Loucy (cell line): ENCODE data around the gene DXO.

Experiments used
- H2AFZ ChIP-seq: fragments of 200-600 bp; sonication (generic); 2 replicates; pipeline ENCODE4 v1.6.0; 2016; ENCODE audit warnings: antibody characterized with exemption, mild to moderate bottlenecking, low read length, moderate library complexity
- H3F3A ChIP-seq: fragments of 200-600 bp; 2 replicates; pipeline ENCODE4 v1.6.0; 2016; ENCODE audit warnings: antibody characterized with exemption, low read depth, mild to moderate bottlenecking
- H3K27me3 ChIP-seq: fragments of 200-600 bp; sonication (generic); 2 replicates; pipeline ENCODE4 v1.6.1; 2014; ENCODE audit warnings: low read length, mild to moderate bottlenecking; ENCODE audit not compliant: insufficient read depth, poor library complexity, severe bottlenecking
- H3K36me3 ChIP-seq: fragments of 200-600 bp; sonication (generic); 2 replicates; pipeline ENCODE4 v1.6.1; 2016; ENCODE audit warnings: low read length; ENCODE audit not compliant: insufficient read depth
- H3K4me1 ChIP-seq: fragments of 200-600 bp; sonication (generic); 2 replicates; pipeline ENCODE4 v1.5.1; 2014; ENCODE audit warnings: low read length, mild to moderate bottlenecking; ENCODE audit not compliant: insufficient read depth, poor library complexity, severe bottlenecking
- H3K4me2 ChIP-seq: fragments of 200-600 bp; sonication (generic); 2 replicates; pipeline ENCODE4 v1.6.0; 2014; ENCODE audit warnings: antibody characterized with exemption, low read length, low read depth, mild to moderate bottlenecking; ENCODE audit not compliant: poor library complexity, severe bottlenecking
- H3K4me3 ChIP-seq: fragments of 200-600 bp; sonication (generic); 2 replicates; pipeline ENCODE4 v1.5.1; 2014; ENCODE audit warnings: low read length, mild to moderate bottlenecking, mixed read lengths; ENCODE audit not compliant: poor library complexity, severe bottlenecking
- H3K79me2 ChIP-seq: fragments of 200-600 bp; sonication (generic); 2 replicates; pipeline ENCODE4 v1.6.1; 2014; ENCODE audit warnings: low read length; ENCODE audit not compliant: insufficient read depth
- H3K9ac ChIP-seq: fragments of 200-600 bp; sonication (generic); 2 replicates; pipeline ENCODE4 v1.6.0; 2014; ENCODE audit warnings: mild to moderate bottlenecking, low read depth, low read length, moderate library complexity; ENCODE audit not compliant: poor library complexity, severe bottlenecking
- H3K9me2 ChIP-seq: fragments of 200-600 bp; sonication (generic); replicated peaks from 2 replicates; pipeline ENCODE4 v1.6.1; 2016; ENCODE audit warnings: low read depth, low read length, mixed read lengths
- H3K9me3 ChIP-seq: fragments of 200-600 bp; sonication (generic); 2 replicates; pipeline ENCODE4 v1.6.1; 2014; ENCODE audit warnings: mild to moderate bottlenecking, antibody characterized with exemption, low read length, low read depth; ENCODE audit not compliant: insufficient read depth
- H4K20me1 ChIP-seq: fragments of 200-600 bp; sonication (generic); 2 replicates; pipeline ENCODE4 v1.6.0; 2014; ENCODE audit warnings: antibody characterized with exemption, low read length, mild to moderate bottlenecking; ENCODE audit not compliant: insufficient read depth, poor library complexity, severe bottlenecking
- EZH2phosphoT487 ChIP-seq: fragments of 200-600 bp; IDR thresholded peaks from 2 replicates; pipeline ENCODE4 v1.6.1; 2018; ENCODE audit warnings: antibody characterized with exemption, mild to moderate bottlenecking, moderate library complexity, borderline replicate concordance
- TF ChIP-seq, protein P1 (sequence below): fragments of 200-600 bp; sonication (generic); conservative IDR thresholded peaks from 2 replicates; pipeline ENCODE4 v1.5.1; 2014; ENCODE audit warnings: mild to moderate bottlenecking, antibody characterized with exemption, low read length

DXO gene

DNA sequence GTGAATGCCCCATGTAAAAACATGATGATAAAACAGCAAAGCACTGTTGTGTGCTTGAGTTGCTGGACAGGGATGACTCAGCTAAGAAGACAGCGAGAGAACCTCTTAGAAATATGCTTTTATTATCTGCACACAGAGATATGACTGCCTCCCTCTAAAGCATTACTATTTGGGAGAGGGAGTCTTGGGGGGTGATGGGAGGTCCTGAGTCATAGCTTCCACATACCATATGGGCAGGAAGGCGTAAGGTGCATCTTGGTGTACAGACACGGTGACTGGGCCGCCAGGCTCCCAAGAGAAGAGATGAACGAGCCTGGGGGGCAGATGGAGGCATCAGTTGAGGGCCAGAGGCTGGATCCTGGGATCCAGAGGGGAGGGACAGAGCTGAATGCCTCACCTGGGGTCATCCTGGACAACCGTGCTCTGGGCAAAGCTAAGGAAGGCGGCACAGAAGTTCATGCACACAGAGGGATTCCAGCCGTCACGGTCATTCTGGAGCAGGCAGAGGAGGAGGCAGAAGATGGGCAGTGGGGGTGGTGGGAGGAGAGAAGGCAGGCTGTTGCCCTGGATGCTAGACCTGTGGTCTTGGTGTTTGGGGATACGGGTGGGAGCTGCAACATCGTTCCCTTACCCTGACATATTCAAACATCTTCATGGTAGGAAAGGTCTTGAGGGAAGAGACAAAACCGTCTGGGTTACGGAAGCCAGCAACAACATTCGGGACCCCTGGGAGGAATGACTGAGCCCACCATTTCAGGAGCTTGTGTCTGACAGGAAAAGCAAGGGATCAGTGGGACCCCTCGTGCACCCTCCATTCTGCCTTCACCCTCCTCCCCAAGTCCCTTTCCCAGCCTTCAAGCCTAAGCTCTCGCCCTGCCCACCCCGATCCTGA, 2.0 kb downstream of the DXO start:
- no peak for TF ChIP-seq EZH2phosphoT487
- TF ChIP-seq, protein P1, sequence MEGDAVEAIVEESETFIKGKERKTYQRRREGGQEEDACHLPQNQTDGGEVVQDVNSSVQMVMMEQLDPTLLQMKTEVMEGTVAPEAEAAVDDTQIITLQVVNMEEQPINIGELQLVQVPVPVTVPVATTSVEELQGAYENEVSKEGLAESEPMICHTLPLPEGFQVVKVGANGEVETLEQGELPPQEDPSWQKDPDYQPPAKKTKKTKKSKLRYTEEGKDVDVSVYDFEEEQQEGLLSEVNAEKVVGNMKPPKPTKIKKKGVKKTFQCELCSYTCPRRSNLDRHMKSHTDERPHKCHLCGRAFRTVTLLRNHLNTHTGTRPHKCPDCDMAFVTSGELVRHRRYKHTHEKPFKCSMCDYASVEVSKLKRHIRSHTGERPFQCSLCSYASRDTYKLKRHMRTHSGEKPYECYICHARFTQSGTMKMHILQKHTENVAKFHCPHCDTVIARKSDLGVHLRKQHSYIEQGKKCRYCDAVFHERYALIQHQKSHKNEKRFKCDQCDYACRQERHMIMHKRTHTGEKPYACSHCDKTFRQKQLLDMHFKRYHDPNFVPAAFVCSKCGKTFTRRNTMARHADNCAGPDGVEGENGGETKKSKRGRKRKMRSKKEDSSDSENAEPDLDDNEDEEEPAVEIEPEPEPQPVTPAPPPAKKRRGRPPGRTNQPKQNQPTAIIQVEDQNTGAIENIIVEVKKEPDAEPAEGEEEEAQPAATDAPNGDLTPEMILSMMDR, result no peak
- Histone ChIP-seq H3F3A (no peaks in the 10 kb centered on the region), H3K36me3 (peaks cover 36% of the 10 kb centered on the region; the same call in 1 of the 2 replicates), H3K27me3 (no peaks in the 10 kb centered on the region), H3K4me1 (peaks cover 20% of the 10 kb centered on the region), H3K4me3 (peak overlapping the region; percentile 92), H3K9me2 (no peaks in the 10 kb centered on the region), H3K9me3 (no peaks in the 10 kb centered on the region), H3K9ac (peak overlapping the region; percentile 88), H3K79me2 (peaks cover 36% of the 10 kb centered on the region), H2AFZ (no peak overlapping the region), H4K20me1 (no peaks in the 10 kb centered on the region), H3K4me2 (peak overlapping the region; percentile 95)

DNA sequence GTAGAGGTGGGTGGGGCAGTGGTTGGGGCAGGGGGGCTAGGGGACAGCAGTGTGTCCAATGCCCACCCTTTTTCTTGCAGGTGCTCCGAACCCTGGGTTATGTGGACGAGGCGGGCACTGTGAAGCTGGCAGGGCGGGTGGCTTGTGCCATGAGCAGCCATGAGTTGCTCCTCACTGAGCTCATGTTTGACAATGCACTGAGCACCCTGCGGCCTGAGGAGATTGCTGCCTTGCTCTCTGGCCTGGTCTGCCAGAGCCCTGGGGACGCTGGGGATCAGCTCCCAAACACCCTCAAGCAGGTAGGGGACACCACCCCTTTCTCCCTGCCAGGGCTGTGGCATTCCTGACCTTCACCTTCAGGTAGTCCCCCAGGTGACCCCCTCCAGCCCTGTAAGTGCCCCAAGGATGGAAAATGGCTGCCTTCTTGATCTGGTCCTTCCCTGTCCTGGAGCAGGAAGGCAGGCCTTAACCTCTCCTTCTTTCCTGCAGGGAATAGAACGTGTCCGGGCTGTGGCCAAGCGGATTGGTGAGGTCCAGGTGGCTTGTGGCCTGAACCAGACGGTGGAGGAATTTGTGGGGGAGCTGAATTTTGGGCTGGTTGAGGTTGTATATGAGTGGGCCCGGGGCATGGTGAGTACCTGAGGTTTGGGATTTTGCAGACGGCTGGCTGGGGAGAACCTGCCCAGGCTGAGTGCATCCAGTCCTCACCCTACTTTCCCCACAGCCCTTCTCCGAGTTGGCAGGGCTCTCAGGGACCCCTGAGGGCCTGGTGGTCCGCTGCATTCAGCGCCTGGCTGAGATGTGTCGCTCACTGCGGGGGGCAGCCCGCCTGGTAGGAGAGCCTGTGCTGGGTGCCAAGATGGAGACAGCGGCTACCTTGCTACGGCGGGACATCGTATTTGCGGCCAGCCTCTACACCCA, 2.9 kb downstream of the DXO start:
- H3F3A ChIP-seq, result no peaks in the 10 kb centered on the region
- H3K27me3 ChIP-seq, result no peaks in the 10 kb centered on the region
- H3K4me2 ChIP-seq, result peak overlapping the region; percentile 95
- peaks cover 33% of the 10 kb centered on the region for H3K79me2 ChIP-seq
- H3K36me3 ChIP-seq, result peaks cover 41% of the 10 kb centered on the region; the same call in 1 of the 2 replicates
- no peaks in the 10 kb centered on the region for H3K9me3 ChIP-seq
- TF ChIP-seq EZH2phosphoT487, result no peak
- TF ChIP-seq, protein P1, result no peak
- H3K9me2 ChIP-seq, result no peaks in the 10 kb centered on the region
- no peak overlapping the region for H3K4me3 ChIP-seq
- H2AFZ ChIP-seq, result no peak overlapping the region
- no peaks in the 10 kb centered on the region for H4K20me1 ChIP-seq
- H3K4me1 ChIP-seq, result peaks cover 20% of the 10 kb centered on the region
- no peak overlapping the region for H3K9ac ChIP-seq

DNA sequence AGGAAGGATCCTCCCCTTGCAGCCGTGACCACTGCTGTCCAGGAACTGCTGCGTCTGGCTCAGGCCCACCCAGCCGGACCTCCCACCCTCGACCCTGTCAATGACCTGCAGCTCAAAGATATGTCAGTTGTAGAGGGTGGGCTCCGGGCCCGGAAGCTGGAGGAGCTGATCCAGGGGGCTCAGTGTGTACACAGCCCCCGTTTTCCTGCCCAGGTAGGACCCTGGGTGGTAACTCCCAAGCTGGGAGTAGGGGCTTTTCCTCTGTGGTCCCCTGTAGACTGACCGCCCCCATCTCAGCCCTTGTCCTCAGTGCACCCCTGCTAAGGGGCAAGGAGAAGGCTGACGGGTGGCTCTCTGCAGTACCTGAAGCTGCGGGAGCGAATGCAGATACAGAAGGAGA, 3.6 kb downstream of the DXO start:
- Histone ChIP-seq H3F3A (no peaks in the 10 kb centered on the region), H3K9me3 (no peaks in the 10 kb centered on the region), H2AFZ (no peak overlapping the region), H3K4me1 (peaks cover 15% of the 10 kb centered on the region), H3K9ac (no peak overlapping the region), H3K79me2 (peaks cover 26% of the 10 kb centered on the region), H4K20me1 (no peaks in the 10 kb centered on the region), H3K27me3 (no peaks in the 10 kb centered on the region), H3K36me3 (peaks cover 44% of the 10 kb centered on the region; the same call in 1 of the 2 replicates), H3K4me3 (no peak overlapping the region), H3K4me2 (no peak overlapping the region), H3K9me2 (no peaks in the 10 kb centered on the region)
- TF ChIP-seq EZH2phosphoT487, result no peak
- TF ChIP-seq, protein P1, result no peak
